GM04504 (cell line): Measurements from ENCODE around the gene LRRC2.
"Not testable (repeated sequence)": the region's sequence is repeated elsewhere in the genome, so short reads cannot be mapped to it uniquely, and the experiment has no call there.

Experiments
- DNase-seq: peaks from one replicate; pipeline ENCODE4 v3.0.0-alpha.2; 2012; ENCODE audit warnings: low read depth

LRRC2 gene

DNA sequence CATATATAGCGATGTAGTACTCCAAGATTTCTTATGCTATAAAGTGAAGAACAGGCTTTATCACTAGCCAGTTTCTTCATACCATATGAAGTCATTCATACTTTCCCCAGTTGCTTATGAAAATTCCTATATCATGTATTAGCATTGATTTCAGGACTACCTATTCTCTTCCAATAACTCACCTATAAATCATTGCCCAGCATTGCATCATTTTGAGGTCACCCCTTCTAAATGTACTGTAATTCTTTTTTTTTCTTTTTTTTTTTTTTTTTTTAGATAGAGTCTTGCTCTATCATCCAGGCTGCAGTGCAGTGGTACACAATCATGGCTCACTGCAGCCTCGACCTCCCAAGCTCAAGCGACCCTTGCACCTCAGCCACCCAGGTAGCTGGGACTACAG, 41.3 kb downstream of the LRRC2 start:
- no peak for DNase-seq

DNA sequence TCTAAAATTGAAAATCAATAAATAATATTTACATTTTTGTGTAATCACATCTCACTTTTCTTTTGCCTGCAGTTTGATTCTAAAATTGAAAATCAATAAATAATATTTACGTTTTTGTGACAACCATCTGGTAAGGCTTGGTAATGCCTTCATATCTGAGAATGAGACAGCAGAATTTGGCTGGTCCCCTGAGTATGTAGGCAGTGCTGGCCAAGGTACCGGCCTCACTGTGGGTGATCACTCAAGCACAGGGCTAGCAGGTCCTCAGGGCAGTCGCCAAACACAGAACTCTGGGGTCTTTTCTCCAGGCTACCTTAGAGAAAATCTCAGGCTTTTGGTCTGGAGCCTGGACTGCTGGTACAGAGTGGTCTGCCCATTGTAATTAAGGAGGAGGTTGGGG, 42.1 kb downstream of the LRRC2 start:
- no peak for DNase-seq

DNA sequence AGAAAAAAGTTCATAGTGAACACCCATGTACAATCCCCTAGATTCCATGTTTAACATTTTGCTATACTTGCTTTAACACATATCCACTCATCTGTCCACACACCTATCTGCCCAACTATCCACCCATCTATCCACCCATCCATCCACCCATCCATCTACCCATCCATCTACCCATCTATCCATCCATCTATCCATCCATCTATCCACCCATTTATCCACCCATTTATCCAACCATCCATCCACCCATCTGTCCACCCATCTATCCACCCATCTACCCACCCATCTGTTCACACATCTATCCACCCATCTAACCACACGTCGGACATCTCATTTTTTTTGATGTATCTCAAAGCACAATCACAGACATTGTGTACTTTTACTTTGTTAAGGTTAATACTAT, 42.5 kb downstream of the LRRC2 start:
- DNase-seq = no peak

DNA sequence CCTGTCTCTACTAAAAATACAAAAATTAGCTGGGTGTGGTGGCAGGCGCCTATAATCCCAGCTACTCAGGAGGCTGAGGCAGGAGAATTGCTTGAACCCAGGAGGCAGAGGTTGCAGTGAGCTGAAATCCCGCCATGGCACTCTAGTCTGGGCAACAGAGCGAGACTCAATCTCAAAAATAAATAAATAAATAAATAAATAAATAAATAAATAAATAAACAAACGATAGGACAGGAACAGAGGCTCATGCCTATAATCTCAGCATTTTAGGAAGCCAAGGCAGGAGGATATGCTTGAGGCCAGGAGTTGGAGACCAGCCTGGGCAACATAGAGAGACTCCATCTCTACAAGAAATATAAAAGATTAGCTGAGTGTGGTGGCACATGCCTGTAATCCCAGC, 43.9 kb downstream of the LRRC2 start:
- not testable (repeated sequence) for DNase-seq

DNA sequence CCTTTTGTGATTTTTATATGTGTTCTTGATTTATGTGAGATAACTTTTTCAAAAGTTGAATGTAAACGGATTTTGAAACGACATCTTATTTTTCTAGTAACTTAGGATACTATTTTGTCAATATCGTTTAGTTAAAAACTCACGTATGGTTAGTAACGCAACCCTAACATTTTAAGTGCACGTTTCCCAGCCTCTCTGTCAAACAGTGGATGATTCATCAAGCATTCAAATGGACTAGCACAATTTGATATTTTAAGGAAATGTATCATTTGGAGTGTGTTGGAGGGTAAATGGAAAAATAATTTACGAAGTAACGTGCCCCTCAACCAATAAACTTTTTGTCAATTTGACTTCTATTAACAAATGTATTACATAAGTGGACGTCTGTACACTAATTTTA, 45.0 kb downstream of the LRRC2 start:
- no peak for DNase-seq

DNA sequence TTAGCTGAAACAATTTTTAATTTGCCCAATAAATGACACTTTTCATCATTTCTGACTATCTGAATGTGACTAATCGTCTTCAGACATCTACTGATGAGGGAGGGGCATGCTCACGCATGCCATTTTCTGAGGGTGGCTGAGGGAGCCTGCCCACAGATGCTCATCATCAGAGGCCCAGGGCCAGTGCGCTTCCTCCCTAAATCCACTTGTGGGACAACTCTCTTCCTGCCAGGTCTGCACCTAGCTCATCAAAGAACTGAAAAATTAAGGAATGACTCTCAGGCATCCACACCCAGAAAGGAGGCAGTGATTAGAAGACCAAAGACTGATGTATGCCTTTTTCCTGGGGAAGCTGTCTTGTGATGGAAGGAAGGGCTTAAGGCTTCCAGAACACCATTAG, 45.6 kb downstream of the LRRC2 start:
- no peak for DNase-seq

DNA sequence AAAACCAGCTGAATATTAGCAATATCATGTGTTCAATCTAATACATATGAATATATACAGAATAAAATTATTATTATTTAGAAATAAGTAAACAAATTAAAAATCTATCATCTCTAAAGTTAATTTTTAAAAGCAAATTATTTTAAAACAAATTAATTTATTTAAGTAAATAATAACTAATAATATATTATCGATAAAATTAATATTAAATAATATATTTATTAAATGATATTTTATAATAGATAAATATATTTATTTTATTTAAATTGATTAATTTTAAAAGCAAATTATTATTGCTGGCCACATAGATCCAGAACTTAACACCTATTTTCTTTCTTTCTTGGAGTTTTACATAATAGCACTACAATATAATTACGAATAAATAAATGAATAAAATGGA, 46.1 kb downstream of the LRRC2 start:
- DNase-seq = no peak

DNA sequence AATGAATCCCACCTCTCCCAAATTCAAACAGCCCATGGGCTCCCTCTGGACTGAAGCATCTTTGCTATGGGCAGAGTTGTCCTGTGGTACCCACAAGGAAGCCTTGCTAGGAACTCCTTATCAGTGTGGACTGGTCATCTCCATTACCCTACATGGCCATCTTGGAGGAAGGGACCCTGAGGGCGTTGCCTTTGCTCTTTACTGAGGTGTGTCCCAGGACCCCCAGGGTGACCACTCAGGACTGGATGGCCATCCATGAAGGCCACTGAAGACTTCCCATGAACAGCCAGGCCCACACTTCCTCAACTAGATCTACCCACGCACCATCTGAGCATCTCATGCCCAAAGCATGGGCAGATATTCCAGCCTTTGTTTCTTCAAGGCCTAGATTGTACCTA, 48.3 kb downstream of the LRRC2 start:
- DNase-seq = no peak

DNA sequence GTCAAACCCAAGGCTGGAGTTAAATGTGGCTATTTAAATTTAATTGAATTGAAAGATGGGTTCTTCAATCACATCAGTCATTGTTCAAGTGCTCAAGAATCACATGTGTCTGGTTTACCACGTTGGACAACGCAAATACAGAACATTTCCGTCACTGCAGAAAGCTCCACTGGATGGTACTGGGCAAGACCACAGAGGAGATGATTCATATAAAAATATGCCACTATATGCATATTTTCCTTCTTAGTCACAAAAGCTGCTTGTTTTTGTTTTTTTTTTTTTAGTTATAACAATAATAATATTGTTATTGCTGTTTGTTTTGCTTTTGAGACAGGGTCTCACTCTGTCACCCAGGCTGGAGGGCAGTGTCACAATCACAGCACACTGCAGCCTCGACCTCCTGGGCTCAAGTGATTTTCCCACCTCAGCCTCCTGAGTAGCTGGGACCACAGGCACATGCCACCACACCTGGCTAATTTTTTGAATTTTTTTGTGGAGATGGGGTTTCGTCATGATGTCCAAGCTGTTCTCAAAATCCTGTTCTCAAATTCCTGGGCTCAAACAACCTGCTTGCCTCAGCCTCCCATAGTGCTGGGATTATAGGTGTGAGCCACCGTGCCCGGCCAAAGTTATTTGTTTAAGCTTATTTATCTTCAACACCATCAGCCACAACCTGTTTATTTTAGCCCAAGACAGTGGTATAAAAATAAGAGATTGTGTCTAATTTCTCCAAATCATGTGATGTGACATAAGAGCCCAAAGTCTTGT, 48.9 kb downstream of the LRRC2 start:
- DNase-seq = no peak

DNA sequence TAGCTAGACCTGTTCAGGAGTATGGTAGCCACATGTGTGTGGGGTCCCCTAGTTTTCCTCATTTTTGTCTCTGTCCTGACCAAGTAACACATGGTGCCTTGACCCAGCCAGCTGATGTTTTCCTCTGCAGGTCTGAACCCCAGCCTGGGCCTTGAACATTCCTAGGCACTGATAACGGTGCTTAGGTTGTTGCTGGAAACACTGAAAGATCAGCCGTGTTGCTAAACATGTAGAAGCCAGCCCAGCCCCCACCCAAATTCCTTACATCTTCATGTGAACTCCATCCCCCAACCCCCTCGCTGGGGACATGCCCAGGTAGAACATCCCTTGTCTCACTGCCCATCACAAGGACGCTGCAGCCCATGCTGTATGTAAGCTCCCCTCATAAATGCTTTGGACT, 49.6 kb downstream of the LRRC2 start:
- no peak for DNase-seq

DNA sequence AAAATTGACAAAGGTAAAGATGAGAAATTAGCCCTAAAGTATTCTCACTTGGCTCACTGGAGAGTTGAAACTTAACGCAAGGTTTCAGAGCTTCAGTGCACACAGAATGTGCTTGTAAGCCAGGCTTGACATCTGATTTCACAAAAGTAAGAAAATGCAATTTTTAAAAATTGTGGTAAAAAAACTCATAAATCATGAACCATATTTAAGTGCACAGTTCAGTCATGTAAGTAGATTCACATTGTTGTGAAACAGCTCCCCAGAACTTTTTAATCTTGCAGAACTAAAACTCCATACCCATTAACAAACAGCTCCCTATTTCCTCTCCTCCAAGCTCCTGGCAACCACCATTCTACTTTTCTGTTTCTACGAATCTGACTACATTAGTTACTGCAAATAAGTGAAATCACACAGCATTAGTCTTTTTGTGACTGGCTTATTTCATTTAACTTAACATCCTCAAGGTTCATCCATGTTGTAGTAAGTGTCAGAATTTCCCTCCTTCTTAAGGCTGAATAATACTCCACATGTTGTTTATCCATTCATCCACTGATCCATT, 53.8 kb downstream of the LRRC2 start:
- no peak for DNase-seq

DNA sequence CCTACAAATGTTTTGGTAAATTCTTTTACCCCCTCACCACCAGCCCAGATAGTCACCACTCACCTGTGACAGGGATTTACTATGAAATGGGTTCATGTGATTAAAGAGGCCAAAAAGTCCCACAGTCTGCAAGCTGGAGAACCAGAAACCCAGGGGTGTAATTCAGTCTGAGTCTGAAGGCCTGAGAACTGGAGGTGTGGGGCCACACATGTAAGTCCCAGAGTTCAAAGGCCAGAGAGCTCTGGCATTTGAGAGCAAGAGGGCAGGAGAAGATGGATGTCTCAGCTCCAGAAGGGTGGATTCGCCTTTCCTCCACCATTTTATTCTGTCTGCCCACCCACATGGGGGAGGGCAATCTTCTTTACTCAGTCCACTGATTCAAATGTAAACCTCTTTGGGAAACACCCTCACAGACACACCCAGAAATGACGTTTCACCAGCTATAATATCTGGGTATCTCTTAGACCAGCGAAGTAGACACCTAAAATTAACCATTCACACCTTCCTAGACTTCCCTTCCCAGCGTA, 56.4 kb downstream of the LRRC2 start:
- DNase-seq = no peak

DNA sequence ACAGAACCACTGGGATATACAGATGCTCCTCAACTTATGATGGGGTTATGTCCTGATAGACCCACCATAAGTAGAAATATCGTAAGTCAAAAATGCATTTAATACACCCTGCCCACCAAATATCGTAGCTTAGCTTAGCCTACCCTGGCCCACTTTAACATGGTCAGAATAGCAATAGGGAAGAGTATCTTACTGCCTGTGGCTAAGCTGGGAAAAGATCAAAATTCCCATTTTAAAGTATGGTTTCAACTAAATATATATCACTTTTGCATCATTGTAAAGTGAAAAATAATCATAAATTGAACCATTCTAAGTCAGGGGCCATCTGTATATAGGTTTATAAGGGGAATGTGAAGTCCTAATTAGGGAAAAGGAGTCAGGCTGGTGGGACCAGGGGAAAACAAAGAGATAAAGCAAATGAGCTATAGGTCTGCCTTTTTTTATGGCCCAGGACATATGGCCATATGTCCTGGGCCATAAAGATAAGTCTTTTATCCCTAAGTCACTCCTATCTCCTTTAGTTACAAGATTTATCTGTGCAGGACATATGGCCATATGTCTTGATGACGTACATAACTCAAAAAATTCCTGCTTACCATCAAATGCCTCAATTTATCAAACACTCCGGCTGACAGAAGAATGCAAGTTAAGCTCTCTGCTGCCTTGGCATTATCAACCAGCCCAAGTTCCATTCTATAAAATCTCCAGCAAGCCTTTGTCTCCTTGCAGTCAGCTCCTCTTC, 57.1 kb downstream of the LRRC2 start:
- DNase-seq = no peak

DNA sequence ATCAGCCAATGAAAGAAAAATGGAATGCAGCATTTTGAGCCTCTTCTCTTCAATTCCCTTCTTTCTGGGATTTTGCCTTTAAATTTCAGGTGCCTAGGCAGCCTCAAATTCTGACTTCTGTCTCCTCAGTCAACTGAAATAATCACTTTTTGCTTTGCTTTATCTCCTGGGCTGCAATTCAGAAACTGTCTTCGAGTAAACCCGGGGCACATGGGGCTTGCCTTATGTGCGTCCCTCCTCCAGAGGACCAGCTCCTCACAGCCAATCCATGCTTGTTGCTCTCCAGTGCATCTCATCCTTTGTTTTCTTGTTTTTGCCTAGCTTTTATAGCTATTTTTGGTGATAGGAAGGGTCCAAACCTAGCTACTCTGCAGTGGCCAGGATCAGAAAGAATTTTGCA, 59.6 kb downstream of the LRRC2 start:
- no peak for DNase-seq

DNA sequence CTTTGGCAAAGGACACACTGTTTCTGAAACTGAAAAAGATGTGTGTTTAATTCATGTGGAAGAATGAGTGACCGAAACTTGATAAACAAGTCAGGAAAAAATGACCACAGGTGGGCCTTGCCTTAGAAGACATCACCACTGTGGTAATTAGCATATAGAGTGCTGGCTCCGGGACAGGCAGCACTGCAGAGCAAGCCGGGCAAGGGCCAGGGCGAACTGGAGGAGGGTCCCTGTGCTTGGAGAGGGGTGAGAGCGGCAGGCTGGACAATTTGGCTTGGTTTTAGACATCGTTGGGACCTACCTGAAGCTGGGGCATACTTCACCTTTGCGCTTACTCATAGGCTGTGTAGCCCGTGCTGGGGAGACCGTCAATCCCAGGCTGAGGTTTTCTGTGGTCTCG, 60.1 kb downstream of the LRRC2 start:
- no peak for DNase-seq

DNA sequence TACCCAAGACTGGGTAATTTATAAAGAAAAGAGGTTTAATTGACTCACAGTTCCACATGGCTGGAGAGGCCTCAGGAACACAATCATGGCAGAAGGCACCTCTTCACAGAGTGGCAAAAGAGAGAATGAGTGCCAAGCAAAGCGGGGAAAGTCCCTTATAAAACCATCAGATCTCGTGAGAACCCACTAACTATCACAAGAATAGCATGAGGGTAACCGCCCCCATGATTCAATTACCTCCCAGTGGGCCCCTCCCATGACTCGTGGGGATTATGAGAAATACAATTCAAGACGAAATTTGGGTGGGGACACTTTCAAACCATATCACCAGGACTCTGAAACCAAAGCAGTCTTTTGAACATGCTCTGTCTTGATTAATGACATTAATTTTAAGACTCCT, 61.3 kb downstream of the LRRC2 start:
- no peak for DNase-seq

DNA sequence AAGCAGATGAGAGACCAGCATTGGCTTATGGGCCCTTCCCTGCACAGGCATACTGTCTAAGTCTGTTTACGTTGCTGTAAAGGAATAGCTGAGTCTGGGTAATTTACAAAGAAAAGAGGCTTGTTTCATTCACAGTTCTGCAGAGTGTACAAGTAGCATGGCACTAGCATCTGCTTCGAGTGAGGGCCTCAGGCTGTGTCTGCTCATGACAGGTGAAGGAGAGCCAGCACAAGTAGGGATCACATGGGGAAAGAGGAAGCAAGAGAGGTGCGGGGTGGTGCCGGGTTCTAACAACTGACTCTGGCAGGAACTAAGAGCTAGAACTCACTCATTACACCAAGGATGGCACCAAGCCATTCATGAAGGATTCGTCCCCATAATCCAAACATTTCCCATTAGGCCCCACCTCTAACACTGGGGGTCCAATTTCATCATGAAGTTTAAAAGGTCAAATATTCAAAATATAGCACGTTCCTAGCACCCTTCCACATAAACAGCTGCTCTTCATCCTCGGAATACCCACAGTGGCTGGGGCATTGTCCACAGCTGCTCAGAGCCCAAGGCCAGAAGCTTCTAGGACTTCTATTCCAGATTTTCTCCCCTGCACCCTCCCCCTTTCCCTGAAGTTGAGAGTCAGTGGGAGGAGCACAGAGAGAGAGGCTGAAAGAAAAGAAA, 62.8 kb downstream of the LRRC2 start:
- DNase-seq = no peak

DNA sequence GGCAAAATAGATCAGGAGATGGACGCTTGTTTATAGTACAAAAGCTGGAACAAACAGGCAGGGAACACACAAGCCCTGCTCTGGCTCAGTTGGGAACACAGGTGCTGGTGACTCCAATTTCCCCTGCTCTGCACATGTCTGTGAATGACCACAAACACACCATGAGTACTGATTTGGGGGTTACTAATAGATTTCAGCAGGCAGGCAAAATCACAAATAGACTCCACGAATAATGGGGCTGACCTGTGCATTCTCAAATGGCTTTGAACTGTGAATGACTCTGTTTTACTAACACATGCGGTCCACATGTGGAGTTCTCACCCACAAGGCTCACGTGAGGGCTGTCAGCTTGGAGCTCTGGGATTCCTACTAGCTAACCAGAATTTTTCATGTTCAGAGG, 64.4 kb downstream of the LRRC2 start:
- DNase-seq = no peak

DNA sequence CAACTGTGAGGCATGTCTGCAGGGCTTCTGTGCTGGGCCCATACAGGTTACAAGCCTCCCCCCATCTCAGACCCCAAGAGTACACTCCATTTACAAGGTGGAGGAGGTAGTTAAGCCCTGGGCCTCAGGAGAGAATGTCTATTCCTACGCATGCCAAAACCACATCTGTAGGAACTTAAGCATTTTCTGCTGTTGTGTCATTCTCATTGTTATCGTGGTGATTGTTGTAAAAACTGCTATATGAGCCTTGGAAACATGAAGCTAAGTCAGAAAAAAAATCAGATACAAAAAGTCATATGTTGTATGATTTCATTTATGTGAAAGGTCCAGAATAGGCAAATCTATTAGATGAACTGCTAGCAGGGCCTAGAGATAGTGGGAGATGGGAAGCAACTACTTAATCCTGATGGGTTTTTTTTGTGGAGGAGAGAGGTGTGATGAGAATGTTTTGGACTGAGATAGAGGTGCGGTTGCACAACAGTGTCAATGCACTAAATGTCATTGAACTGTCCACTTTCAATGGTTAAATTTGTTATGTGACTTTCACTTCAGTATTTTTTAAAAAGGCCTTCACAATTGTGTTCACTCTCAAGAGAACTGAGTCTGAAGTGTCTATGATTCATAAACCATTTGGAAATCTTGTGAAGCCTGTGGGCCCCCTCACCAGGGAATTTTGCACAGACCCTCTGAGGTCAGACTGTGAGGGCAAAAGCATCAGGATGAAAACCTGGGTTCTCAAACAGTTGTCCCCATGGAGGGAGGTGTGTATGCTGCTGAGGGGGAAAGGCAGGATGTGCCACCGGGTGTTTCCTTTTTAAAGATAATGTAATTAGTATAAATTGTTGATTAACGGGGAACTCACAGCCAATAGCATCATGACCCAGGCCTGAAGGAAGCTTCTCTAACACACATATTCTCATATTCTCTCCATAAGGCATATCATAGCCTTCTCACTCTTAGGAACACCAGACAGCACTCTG, 65.2 kb downstream of the LRRC2 start:
- no peak for DNase-seq

DNA sequence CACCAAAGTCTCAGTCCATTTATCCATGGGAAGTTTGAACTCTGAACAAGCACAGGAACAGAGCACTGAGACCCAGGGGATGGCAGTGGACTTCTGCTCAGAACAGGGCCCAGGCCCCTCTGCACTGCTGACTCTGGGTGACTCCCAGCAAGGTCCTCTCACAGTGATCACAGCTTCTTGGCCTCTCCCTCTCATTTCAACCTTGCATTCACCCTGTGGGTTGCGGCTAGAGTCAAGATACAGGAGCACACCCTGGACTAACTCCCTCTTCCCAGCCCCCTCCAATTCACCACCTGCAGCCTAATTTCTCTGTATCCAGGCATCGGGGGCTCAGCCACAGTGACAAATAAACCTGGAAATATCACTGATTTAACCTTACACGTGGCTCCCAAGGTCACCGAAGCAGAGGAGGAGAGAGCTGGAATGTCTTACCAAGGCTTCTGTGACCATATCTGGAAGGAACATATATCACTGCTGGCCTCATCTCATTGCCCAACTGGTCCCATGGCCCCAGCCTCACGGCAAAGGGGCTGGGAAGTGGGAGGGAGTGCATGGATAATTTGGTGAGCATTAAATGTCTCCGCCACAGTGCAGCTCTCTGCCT, 67.1 kb downstream of the LRRC2 start:
- no peak for DNase-seq
